Measurements from ENCODE around the gene TBC1D1.

Gene TBC1D1

GRCh38 chr4:37938208-37938607 lies 47.3 kb downstream of the TBC1D1 start:
- Histone ChIP-seq H3K27ac (ENCODE audit: insufficient read depth, low read length, poor library complexity, severe bottlenecking) (no peak overlapping the region), H3K36me3 (ENCODE audit: control insufficient read depth, insufficient read depth, low read length) (no peaks in the 10 kb centered on the region), H3K4me3 (ENCODE audit: insufficient read depth, low read depth, low read length, poor library complexity, severe bottlenecking) (no peak overlapping the region), H3K9me3 (ENCODE audit: control insufficient read depth, low read length) (no peaks in the 10 kb centered on the region), H3K4me1 (ENCODE audit: control insufficient read depth, insufficient read depth, low read length, poor library complexity, severe bottlenecking) (no peaks in the 10 kb centered on the region), H3K27me3 (replicated peaks; ENCODE audit: control insufficient read depth, insufficient read depth, low read length, poor library complexity, severe bottlenecking) (no peaks in the 10 kb centered on the region)
- no peak for DNase-seq

GRCh38 chr4:37946503-37947179 lies 55.8 kb downstream of the TBC1D1 start:
- Histone ChIP-seq H3K27me3 (replicated peaks; ENCODE audit: control insufficient read depth, insufficient read depth, low read length, poor library complexity, severe bottlenecking) (no peaks in the 10 kb centered on the region), H3K9me3 (ENCODE audit: control insufficient read depth, low read length) (no peaks in the 10 kb centered on the region), H3K36me3 (ENCODE audit: control insufficient read depth, insufficient read depth, low read length) (peaks cover 2% of the 10 kb centered on the region), H3K27ac (ENCODE audit: insufficient read depth, low read length, poor library complexity, severe bottlenecking) (no peak overlapping the region), H3K4me3 (ENCODE audit: insufficient read depth, low read depth, low read length, poor library complexity, severe bottlenecking) (no peak overlapping the region), H3K4me1 (ENCODE audit: control insufficient read depth, insufficient read depth, low read length, poor library complexity, severe bottlenecking) (no peaks in the 10 kb centered on the region)
- DNase-seq = no peak

- H3K4me3 ChIP-seq (ENCODE audit: insufficient read depth, low read depth, low read length, poor library complexity, severe bottlenecking) = no peak overlapping the region
- DNase-seq = no peak
- H3K4me1 ChIP-seq (ENCODE audit: control insufficient read depth, insufficient read depth, low read length, poor library complexity, severe bottlenecking) = no peaks in the 10 kb centered on the region
- no peaks in the 10 kb centered on the region for H3K27me3 ChIP-seq (replicated peaks; ENCODE audit: control insufficient read depth, insufficient read depth, low read length, poor library complexity, severe bottlenecking)
- no peak overlapping the region for H3K27ac ChIP-seq (ENCODE audit: insufficient read depth, low read length, poor library complexity, severe bottlenecking)
- peaks cover 2% of the 10 kb centered on the region for H3K36me3 ChIP-seq (ENCODE audit: control insufficient read depth, insufficient read depth, low read length)
- H3K9me3 ChIP-seq (ENCODE audit: control insufficient read depth, low read length) = no peaks in the 10 kb centered on the region
These were observed 57.7 kb downstream of the TBC1D1 start for GRCh38 chr4:37948542-37948941.

GRCh38 chr4:37949636-37950426 lies 58.9 kb downstream of the TBC1D1 start:
- DNase-seq = no peak
- no peak overlapping the region for H3K27ac ChIP-seq (ENCODE audit: insufficient read depth, low read length, poor library complexity, severe bottlenecking)
- H3K27me3 ChIP-seq (replicated peaks; ENCODE audit: control insufficient read depth, insufficient read depth, low read length, poor library complexity, severe bottlenecking) = no peaks in the 10 kb centered on the region
- H3K36me3 ChIP-seq (ENCODE audit: control insufficient read depth, insufficient read depth, low read length) = peaks cover 2% of the 10 kb centered on the region
- H3K4me3 ChIP-seq (ENCODE audit: insufficient read depth, low read depth, low read length, poor library complexity, severe bottlenecking) = no peak overlapping the region
- no peaks in the 10 kb centered on the region for H3K4me1 ChIP-seq (ENCODE audit: control insufficient read depth, insufficient read depth, low read length, poor library complexity, severe bottlenecking)
- no peaks in the 10 kb centered on the region for H3K9me3 ChIP-seq (ENCODE audit: control insufficient read depth, low read length)

GRCh38 chr4:37951461-37952352 lies 60.8 kb downstream of the TBC1D1 start:
- Histone ChIP-seq H3K9me3 (ENCODE audit: control insufficient read depth, low read length) (no peaks in the 10 kb centered on the region), H3K27ac (ENCODE audit: insufficient read depth, low read length, poor library complexity, severe bottlenecking) (no peak overlapping the region), H3K27me3 (replicated peaks; ENCODE audit: control insufficient read depth, insufficient read depth, low read length, poor library complexity, severe bottlenecking) (no peaks in the 10 kb centered on the region), H3K4me3 (ENCODE audit: insufficient read depth, low read depth, low read length, poor library complexity, severe bottlenecking) (no peak overlapping the region), H3K36me3 (ENCODE audit: control insufficient read depth, insufficient read depth, low read length) (peaks cover 2% of the 10 kb centered on the region), H3K4me1 (ENCODE audit: control insufficient read depth, insufficient read depth, low read length, poor library complexity, severe bottlenecking) (no peaks in the 10 kb centered on the region)
- no peak for DNase-seq

GRCh38 chr4:37953156-37953555 lies 62.3 kb downstream of the TBC1D1 start:
- Histone ChIP-seq H3K4me1 (ENCODE audit: control insufficient read depth, insufficient read depth, low read length, poor library complexity, severe bottlenecking) (no peaks in the 10 kb centered on the region), H3K4me3 (ENCODE audit: insufficient read depth, low read depth, low read length, poor library complexity, severe bottlenecking) (no peak overlapping the region), H3K27me3 (replicated peaks; ENCODE audit: control insufficient read depth, insufficient read depth, low read length, poor library complexity, severe bottlenecking) (no peaks in the 10 kb centered on the region), H3K27ac (ENCODE audit: insufficient read depth, low read length, poor library complexity, severe bottlenecking) (no peak overlapping the region), H3K9me3 (ENCODE audit: control insufficient read depth, low read length) (no peaks in the 10 kb centered on the region), H3K36me3 (ENCODE audit: control insufficient read depth, insufficient read depth, low read length) (peaks cover 2% of the 10 kb centered on the region)
- DNase-seq = no peak

GRCh38 chr4:37953620-37954293 lies 62.9 kb downstream of the TBC1D1 start:
- Histone ChIP-seq H3K27me3 (replicated peaks; ENCODE audit: control insufficient read depth, insufficient read depth, low read length, poor library complexity, severe bottlenecking) (no peaks in the 10 kb centered on the region), H3K4me3 (ENCODE audit: insufficient read depth, low read depth, low read length, poor library complexity, severe bottlenecking) (no peak overlapping the region), H3K9me3 (ENCODE audit: control insufficient read depth, low read length) (no peaks in the 10 kb centered on the region), H3K36me3 (ENCODE audit: control insufficient read depth, insufficient read depth, low read length) (peaks cover 2% of the 10 kb centered on the region), H3K4me1 (ENCODE audit: control insufficient read depth, insufficient read depth, low read length, poor library complexity, severe bottlenecking) (no peaks in the 10 kb centered on the region), H3K27ac (ENCODE audit: insufficient read depth, low read length, poor library complexity, severe bottlenecking) (no peak overlapping the region)
- DNase-seq = no peak

GRCh38 chr4:37956941-37957340 lies 66.1 kb downstream of the TBC1D1 start:
- H3K27ac ChIP-seq (ENCODE audit: insufficient read depth, low read length, poor library complexity, severe bottlenecking) = no peak overlapping the region
- H3K9me3 ChIP-seq (ENCODE audit: control insufficient read depth, low read length) = no peaks in the 10 kb centered on the region
- no peak overlapping the region for H3K4me3 ChIP-seq (ENCODE audit: insufficient read depth, low read depth, low read length, poor library complexity, severe bottlenecking)
- DNase-seq = no peak
- H3K27me3 ChIP-seq (replicated peaks; ENCODE audit: control insufficient read depth, insufficient read depth, low read length, poor library complexity, severe bottlenecking) = no peaks in the 10 kb centered on the region
- no peaks in the 10 kb centered on the region for H3K36me3 ChIP-seq (ENCODE audit: control insufficient read depth, insufficient read depth, low read length)
- H3K4me1 ChIP-seq (ENCODE audit: control insufficient read depth, insufficient read depth, low read length, poor library complexity, severe bottlenecking) = no peaks in the 10 kb centered on the region

GRCh38 chr4:37958932-37959331 lies 68.0 kb downstream of the TBC1D1 start:
- H3K4me3 ChIP-seq (ENCODE audit: insufficient read depth, low read depth, low read length, poor library complexity, severe bottlenecking) = no peak overlapping the region

More at GRCh38 chr4:37958932-37959331, 68.0 kb downstream of the TBC1D1 start:
- no peaks in the 10 kb centered on the region for H3K27me3 ChIP-seq (replicated peaks; ENCODE audit: control insufficient read depth, insufficient read depth, low read length, poor library complexity, severe bottlenecking)
- no peak for DNase-seq
- no peaks in the 10 kb centered on the region for H3K36me3 ChIP-seq (ENCODE audit: control insufficient read depth, insufficient read depth, low read length)
- no peaks in the 10 kb centered on the region for H3K9me3 ChIP-seq (ENCODE audit: control insufficient read depth, low read length)
- H3K27ac ChIP-seq (ENCODE audit: insufficient read depth, low read length, poor library complexity, severe bottlenecking) = no peak overlapping the region
- H3K4me1 ChIP-seq (ENCODE audit: control insufficient read depth, insufficient read depth, low read length, poor library complexity, severe bottlenecking) = no peaks in the 10 kb centered on the region
